ENCODE measurements around the gene VPS35. TPM values are rescaled to one million over a fixed set of nuclear protein-coding genes. Genes with fewer than 3 reads are reported as not detected.

VPS35 gene
- total RNA-seq, 1 experiment from 2014 or later: 72.1 TPM

DNA sequence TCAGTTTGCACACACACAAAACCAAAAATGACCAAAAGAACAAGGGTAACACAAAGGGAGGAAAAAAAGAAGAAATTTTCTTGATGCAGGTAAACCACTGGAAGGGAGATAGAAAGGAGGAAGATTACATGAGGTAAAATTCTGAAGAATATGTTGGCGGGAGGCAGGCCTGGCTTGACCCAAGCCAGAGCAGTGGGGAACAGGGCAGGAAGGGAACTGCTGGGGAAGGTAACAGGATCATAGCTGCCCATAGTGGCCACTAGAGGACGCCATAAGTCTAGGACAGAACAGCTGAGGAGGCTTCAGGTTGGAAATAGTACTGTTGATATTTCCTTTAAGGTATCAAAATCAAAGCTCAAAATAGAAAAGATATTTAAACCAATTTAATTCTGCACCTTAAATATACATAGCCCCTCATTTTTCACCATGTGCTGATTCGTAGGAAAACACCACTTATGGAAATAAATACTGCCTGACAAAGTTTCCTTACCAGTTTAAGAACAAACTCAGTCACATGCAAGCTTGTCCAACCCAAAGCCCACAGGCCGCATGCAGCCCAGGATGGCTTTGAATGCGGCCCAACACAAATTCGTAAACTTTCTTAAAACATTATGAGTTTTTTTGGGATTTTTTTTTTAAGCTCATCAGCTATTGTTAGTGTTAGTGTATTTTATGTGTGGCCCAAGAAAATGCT, 15.5 kb downstream of the VPS35 start (continued):
- TF ChIP-seq NR3C1 (CRISPR knock-in tag; conservative IDR thresholded peaks at IDR 0.05; ENCODE audit: low read depth) (no peak), PRRX2 (CRISPR knock-in tag; IDR thresholded peaks at IDR 0.05) (no peak), JAZF1 (CRISPR knock-in tag; IDR thresholded peaks at IDR 0.05) (no peak), NFATC4 (CRISPR knock-in tag; IDR thresholded peaks at IDR 0.05) (no peak), TEAD1 (CRISPR knock-in tag; IDR thresholded peaks at IDR 0.05) (no peak), FOXJ3 (CRISPR knock-in tag; IDR thresholded peaks at IDR 0.05; ENCODE audit: borderline replicate concordance) (no peak), NFYB (CRISPR knock-in tag; conservative IDR thresholded peaks at IDR 0.05; ENCODE audit: low read depth) (no peak)
- TF ChIP-seq, protein P1, sequence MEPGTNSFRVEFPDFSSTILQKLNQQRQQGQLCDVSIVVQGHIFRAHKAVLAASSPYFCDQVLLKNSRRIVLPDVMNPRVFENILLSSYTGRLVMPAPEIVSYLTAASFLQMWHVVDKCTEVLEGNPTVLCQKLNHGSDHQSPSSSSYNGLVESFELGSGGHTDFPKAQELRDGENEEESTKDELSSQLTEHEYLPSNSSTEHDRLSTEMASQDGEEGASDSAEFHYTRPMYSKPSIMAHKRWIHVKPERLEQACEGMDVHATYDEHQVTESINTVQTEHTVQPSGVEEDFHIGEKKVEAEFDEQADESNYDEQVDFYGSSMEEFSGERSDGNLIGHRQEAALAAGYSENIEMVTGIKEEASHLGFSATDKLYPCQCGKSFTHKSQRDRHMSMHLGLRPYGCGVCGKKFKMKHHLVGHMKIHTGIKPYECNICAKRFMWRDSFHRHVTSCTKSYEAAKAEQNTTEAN (CRISPR knock-in tag; IDR thresholded peaks at IDR 0.05): no peak
- TF ChIP-seq, protein P2, sequence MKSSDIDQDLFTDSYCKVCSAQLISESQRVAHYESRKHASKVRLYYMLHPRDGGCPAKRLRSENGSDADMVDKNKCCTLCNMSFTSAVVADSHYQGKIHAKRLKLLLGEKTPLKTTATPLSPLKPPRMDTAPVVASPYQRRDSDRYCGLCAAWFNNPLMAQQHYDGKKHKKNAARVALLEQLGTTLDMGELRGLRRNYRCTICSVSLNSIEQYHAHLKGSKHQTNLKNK (CRISPR knock-in tag; IDR thresholded peaks at IDR 0.05): no peak
- TF ChIP-seq, protein P3, sequence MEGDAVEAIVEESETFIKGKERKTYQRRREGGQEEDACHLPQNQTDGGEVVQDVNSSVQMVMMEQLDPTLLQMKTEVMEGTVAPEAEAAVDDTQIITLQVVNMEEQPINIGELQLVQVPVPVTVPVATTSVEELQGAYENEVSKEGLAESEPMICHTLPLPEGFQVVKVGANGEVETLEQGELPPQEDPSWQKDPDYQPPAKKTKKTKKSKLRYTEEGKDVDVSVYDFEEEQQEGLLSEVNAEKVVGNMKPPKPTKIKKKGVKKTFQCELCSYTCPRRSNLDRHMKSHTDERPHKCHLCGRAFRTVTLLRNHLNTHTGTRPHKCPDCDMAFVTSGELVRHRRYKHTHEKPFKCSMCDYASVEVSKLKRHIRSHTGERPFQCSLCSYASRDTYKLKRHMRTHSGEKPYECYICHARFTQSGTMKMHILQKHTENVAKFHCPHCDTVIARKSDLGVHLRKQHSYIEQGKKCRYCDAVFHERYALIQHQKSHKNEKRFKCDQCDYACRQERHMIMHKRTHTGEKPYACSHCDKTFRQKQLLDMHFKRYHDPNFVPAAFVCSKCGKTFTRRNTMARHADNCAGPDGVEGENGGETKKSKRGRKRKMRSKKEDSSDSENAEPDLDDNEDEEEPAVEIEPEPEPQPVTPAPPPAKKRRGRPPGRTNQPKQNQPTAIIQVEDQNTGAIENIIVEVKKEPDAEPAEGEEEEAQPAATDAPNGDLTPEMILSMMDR (IDR thresholded peaks at IDR 0.05): peak; percentile 87

DNA sequence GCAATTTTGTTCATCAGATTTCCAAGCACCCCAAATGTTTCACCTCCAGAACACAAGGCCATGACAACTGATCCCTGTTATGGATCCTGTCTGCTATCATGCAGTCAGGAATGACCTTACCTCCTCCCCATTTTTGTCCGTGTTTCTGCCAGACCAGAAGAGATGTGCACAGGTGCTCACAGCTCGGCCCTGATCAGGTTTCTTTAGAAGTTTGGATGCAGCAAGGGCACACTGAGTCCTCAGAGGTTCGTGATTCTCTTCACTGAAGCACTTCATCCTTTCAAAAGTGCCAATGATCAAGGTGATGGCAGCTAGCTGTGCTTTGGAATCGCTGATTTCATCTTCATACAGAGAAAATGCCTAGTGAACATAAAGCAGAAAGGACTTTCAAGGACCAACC, 26.9 kb downstream of the VPS35 start:
- Mint-ChIP-seq H3K4me1 (no peaks in the 10 kb centered on the region), H3K4me3 (no peak overlapping the region), H3K27ac (no peak overlapping the region), H3K9me3 (no peaks in the 10 kb centered on the region), H3K27me3 (ENCODE audit: low read depth) (no peaks in the 10 kb centered on the region), H3K36me3 (peaks cover 52% of the 10 kb centered on the region)
- DNase-seq (ENCODE audit: low spot score): no peak
- POLR2A ChIA-PET: no interaction called here
- TF ChIP-seq KAT7 (CRISPR knock-in tag; IDR thresholded peaks at IDR 0.05; ENCODE audit: borderline replicate concordance): no peak
- TF ChIP-seq ETV6 (CRISPR knock-in tag; IDR thresholded peaks at IDR 0.05): no peak
- no peak for TF ChIP-seq JAZF1 (CRISPR knock-in tag; IDR thresholded peaks at IDR 0.05)
- TF ChIP-seq CREB1 (CRISPR knock-in tag; IDR thresholded peaks at IDR 0.05): no peak
- ATAC-seq: no peak
- CTCF ChIA-PET: no interaction called here

DNA sequence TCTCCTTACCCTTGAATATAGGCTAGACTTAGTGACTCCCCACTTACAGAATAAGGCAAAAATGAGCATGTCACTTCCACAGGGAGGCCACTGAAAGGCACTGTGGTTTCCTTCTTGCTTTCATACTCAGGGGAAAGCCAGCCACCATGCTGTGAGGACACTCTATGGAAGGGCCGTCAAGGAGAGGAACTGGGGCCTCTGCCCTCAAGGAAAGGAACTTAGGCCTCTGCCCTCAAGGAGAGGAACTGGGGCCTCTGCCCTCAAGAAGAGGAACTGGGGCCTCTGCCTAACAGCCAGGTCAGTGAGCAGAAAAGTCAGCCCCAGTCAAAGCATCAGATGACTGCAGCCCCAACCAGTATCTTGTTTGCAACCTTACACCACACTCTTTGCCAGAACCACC, 30.1 kb downstream of the VPS35 start:
- Mint-ChIP-seq H3K27me3 (ENCODE audit: low read depth) (no peaks in the 10 kb centered on the region), H3K4me1 (no peaks in the 10 kb centered on the region), H3K36me3 (peaks cover 36% of the 10 kb centered on the region), H3K27ac (no peak overlapping the region), H3K4me3 (no peak overlapping the region), H3K9me3 (no peaks in the 10 kb centered on the region)
- TF ChIP-seq TEAD1 (CRISPR knock-in tag; IDR thresholded peaks at IDR 0.05) (no peak), ZNF317 (CRISPR knock-in tag; IDR thresholded peaks at IDR 0.05; ENCODE audit: borderline replicate concordance, low read depth) (no peak), GRHL2 (CRISPR knock-in tag; IDR thresholded peaks at IDR 0.05; ENCODE audit: insufficient replicate concordance, severe bottlenecking) (no peak), NR3C1 (CRISPR knock-in tag; conservative IDR thresholded peaks at IDR 0.05; ENCODE audit: low read depth) (no peak)
- TF ChIP-seq, protein P4, sequence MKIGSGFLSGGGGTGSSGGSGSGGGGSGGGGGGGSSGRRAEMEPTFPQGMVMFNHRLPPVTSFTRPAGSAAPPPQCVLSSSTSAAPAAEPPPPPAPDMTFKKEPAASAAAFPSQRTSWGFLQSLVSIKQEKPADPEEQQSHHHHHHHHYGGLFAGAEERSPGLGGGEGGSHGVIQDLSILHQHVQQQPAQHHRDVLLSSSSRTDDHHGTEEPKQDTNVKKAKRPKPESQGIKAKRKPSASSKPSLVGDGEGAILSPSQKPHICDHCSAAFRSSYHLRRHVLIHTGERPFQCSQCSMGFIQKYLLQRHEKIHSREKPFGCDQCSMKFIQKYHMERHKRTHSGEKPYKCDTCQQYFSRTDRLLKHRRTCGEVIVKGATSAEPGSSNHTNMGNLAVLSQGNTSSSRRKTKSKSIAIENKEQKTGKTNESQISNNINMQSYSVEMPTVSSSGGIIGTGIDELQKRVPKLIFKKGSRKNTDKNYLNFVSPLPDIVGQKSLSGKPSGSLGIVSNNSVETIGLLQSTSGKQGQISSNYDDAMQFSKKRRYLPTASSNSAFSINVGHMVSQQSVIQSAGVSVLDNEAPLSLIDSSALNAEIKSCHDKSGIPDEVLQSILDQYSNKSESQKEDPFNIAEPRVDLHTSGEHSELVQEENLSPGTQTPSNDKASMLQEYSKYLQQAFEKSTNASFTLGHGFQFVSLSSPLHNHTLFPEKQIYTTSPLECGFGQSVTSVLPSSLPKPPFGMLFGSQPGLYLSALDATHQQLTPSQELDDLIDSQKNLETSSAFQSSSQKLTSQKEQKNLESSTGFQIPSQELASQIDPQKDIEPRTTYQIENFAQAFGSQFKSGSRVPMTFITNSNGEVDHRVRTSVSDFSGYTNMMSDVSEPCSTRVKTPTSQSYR (CRISPR knock-in tag; IDR thresholded peaks at IDR 0.05): no peak
- TF ChIP-seq, protein P5, sequence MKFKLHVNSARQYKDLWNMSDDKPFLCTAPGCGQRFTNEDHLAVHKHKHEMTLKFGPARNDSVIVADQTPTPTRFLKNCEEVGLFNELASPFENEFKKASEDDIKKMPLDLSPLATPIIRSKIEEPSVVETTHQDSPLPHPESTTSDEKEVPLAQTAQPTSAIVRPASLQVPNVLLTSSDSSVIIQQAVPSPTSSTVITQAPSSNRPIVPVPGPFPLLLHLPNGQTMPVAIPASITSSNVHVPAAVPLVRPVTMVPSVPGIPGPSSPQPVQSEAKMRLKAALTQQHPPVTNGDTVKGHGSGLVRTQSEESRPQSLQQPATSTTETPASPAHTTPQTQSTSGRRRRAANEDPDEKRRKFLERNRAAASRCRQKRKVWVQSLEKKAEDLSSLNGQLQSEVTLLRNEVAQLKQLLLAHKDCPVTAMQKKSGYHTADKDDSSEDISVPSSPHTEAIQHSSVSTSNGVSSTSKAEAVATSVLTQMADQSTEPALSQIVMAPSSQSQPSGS (CRISPR knock-in tag; IDR thresholded peaks at IDR 0.05; ENCODE audit: borderline replicate concordance, low read depth): no peak
- ChIA-PET POLR2A (no interaction called here), CTCF (interaction anchor here (0.5 kb wide), 1 partner anchor 123 kb away, joined by 3 read pairs; no protein-coding TSS in a partner anchor)
- DNase-seq (ENCODE audit: low spot score) (no peak), ATAC-seq (no peak)

Data from WTC11 (cell line).